SK-N-MC (cell line): ENCODE results near the gene TMEM59L.

Source experiments
- EZH2 ChIP-seq: fragments of 200-600 bp; sonication (generic); IDR thresholded peaks from one replicate; pipeline ENCODE4 v1.6.1; 2017; ENCODE audit warnings: antibody characterized with exemption
- FOXP2 ChIP-seq: optimal IDR thresholded peaks from 2 replicates; pipeline ENCODE3; 2011; ENCODE audit warnings: mild to moderate bottlenecking, moderate library complexity; ENCODE audit not compliant: insufficient read depth; ENCODE audit errors: extremely low read length, control extremely low read depth
- POLR2AphosphoS5 ChIP-seq: IDR thresholded peaks from 2 replicates; pipeline ENCODE4 v1.6.1; 2012; ENCODE audit warnings: mild to moderate bottlenecking, low read depth, low read length, borderline replicate concordance

- TF ChIP-seq POLR2AphosphoS5 (no peak), EZH2 (no peak), FOXP2 (no peak)
These were observed 37.3 kb downstream of the TMEM59L start for GRCh38 chr19:18650021-18650390.
